ENCODE results near the gene SUDS3. TPM values are rescaled to one million over a fixed set of nuclear protein-coding genes. Genes with fewer than 3 reads are reported as not detected.
"Not testable (repeated sequence)": the region's sequence is repeated elsewhere in the genome, so short reads cannot be mapped to it uniquely, and the experiment has no call there.

Gene SUDS3
- polyA plus RNA-seq, 3 donors = 7.3 to 18.3 (median 7.8) TPM

DNA sequence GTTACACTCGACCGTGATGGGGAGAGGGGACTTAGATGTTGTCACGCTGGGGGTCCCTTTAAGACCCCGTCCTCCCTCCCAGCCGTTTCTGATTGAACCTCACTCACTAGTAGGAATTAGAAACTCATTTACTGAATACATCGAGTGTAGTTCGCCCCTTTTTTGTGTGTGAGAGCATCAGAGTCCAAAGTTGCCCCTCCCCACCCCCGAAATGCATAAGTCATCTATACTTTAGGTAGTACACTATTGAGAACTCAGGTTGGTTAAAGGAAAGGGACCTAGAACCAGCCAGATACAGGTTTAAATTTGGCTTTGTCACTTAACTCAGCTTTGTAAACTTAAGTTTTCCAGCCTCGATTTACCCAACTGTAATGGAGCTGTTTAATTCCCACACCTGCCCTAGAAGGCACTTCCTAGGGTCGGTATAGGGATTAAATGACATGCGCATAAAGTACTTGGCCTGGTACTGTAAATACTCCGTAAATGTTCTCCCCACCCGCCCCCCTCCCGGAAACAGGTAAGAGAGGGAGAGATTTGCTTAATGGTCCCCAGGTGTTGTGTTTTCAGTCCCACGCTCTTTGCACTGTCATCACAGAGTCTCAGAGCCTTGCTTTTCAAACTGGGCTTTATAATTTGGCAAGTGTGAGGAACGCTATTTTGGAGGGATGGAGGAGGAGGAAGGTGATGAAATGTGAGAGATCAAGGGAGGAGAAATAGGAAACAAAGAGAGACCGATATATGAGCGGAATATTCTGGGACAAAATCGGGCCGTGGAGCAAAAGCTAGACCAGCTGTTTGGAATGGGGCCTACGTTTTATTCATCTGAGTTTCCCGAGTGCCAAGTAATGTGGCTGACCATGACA lies 897 bp downstream of the SUDS3 start:
- 1 to 3% (median 2%) methylated on average over 22 of the region's 22 CpGs for WGBS, 3 donors
- no peak overlapping the region for H3K27ac ChIP-seq (ENCODE audit: low read depth, low read length)

DNA sequence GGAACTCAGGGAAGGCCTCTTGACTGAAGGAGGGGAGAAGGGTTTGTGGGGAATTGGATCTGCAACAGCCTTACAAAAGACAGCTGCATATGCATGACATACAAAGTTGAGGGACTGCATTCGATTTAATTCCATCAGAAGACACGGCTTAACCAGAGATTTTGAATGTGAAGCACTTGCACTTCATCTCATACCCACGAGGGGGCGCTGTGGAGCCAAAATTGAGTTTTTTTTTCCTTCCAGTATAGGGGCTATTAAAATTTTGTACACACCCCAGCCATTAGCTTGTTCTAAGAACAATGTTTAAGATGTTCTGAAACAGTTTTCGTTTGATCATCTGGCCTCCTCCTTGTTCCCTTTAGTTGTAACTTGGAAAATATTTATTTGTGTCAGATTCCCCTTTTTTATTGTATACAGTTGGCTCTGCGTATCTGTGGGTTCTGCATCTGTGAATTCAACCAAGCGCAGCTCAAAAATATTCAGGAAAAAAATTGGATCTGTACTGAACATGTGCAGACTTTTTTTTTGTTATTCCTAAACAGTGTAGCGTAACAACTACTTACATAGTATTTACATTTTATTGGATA lies 1.6 kb downstream of the SUDS3 start:
- WGBS, 3 donors = 34 to 36% (median 35%) methylated on average over 8 of the region's 8 CpGs
- no peak overlapping the region for H3K27ac ChIP-seq (ENCODE audit: low read depth, low read length)

DNA sequence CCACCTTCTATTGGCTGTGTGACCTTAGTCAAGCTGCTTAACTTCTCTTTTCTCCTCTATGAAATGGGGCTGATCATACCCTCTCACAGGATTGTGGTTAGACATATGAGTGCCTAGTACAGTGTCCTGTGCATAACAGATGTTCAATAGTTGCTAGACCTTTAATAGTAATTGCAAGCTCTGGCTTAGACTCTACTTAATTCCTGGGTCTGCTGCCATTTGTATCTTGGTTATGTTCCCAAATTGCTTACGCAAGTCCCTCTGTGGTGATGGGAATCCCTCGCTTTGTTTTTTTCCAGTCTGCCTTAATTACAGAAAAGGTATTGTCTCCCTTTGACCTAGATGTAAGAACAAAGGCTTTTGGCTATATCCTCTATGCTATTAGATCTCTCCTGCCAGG lies 15.1 kb downstream of the SUDS3 start:
- 62 to 80% (median 79%) methylated on average over 2 of the region's 2 CpGs for WGBS, 3 donors
- H3K27ac ChIP-seq (ENCODE audit: low read depth, low read length) = no peak overlapping the region

DNA sequence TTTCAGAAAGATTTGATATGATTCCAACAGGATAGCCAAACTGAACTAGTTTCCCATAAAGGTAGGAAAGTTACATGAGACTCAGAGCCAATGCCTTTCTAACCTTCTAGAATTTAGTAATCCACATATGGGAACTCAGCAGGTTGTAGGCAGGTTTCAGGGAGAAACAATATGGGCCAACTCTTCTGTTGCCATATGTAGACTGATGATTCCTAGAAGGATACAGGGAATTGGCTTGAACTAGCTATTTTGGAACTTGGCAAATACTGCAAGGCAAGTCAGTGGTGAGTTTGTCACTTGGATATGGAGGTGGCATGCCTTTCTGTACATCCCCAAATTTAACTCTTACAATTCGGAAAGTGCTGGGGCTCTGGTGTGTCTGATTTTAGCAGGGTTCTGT lies 15.5 kb downstream of the SUDS3 start:
- 91 to 95% (median 95%) methylated on average over 1 of the region's 1 CpG for WGBS, 3 donors
- no peak overlapping the region for H3K27ac ChIP-seq (ENCODE audit: low read depth, low read length)

DNA sequence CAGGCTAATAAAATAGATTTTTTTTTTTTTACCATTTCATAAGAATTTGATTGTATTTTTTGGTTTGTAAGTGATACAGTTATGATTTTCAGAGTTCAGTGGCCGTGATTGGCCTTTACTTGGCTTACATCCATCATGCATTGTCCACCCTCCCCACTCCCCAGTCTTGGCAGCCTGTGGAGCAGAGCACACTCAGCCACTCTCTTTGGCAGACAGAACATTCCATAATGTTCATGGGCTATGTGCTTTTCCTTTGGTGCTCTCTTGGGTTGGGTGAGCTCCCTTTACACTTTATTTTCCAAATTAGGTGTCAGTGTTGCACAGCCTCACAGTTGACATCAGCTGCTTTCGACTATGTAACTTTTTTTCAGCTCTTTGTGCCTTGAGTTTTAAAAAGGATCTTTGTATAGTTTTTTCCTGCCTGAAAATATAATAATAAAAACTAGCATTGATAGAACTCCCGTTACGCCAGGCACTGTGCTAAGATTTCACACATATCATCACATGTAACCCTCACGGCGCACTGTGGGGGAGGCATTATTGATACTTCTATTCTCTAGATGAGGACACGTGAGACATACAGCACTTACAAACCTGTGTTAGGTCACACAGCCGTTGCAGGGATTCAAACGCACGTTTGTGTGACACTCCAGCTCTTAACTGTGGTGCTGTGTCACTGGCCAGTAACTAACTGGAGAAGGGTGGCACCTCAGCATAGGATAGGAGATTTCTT lies 21.5 kb downstream of the SUDS3 start:
- H3K27ac ChIP-seq (ENCODE audit: low read depth, low read length) = no peak overlapping the region
- 86 to 87% (median 86%) methylated on average over 10 of the region's 10 CpGs for WGBS, 3 donors

DNA sequence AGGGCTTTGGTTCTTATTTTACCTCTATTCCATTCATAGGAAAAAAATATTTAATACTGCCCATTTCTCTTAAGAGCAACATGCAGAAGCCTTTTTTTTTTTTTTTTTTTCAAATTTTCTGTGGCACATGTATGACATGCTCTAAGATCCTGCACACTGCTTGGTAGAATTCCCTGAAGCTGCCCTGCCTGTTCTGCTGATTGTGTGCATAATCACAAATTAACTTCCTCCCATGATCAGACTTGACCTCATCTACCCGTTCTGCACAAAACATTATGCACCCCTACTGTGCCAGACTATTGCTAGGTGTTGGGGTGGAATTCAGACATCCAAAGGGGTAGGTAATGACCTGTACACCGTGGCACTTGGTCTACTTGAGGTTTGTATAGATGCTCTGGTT lies 22.2 kb downstream of the SUDS3 start:
- WGBS, 3 donors = 76 to 84% (median 82%) methylated on average over 2 of the region's 2 CpGs
- H3K27ac ChIP-seq (ENCODE audit: low read depth, low read length) = no peak overlapping the region

DNA sequence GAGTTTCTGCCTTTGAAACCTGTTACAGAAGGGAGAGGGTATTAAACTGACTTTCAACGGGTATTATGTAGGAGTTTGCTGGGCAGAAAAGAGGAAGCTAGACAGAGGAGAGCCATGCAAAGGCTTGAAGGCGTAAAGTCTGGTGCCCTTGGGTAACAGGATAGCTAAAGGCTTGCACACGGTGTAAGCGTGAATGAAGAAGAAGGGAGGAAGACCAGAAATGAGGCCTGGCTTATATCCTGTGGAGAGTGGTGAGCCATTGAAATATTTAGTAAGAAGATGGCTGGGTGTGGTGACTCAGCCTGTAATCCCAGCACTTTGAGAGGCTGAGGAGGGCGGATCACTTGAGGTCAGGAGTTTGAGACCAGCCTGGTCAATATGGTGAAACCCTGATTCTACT lies 22.6 kb downstream of the SUDS3 start:
- no peak overlapping the region for H3K27ac ChIP-seq (ENCODE audit: low read depth, low read length)
- WGBS, 3 donors = 70 to 94% (median 76%) methylated on average over 5 of the region's 5 CpGs

DNA sequence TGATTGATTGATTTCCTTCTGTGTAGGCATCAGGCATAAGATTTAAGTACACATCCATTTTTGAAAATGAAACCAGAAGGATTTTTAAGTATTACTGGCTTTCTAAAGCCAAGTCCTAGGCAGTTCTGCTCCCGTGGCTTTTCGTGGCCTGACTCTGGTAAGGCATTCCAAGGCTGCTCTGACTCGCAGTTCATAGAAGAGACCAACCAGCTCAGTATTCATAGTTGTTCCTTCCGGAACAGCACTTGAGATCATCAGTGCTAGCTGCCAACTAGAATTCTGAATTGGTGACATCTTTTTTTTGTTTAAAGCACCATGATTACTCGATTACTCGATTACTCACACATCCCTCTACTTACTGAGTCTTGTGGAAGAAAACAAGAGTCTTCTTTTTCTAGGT lies 25.9 kb downstream of the SUDS3 start:
- H3K27ac ChIP-seq (ENCODE audit: low read depth, low read length) = no peak overlapping the region
- WGBS, 3 donors = 66 to 89% (median 72%) methylated on average over 6 of the region's 6 CpGs

DNA sequence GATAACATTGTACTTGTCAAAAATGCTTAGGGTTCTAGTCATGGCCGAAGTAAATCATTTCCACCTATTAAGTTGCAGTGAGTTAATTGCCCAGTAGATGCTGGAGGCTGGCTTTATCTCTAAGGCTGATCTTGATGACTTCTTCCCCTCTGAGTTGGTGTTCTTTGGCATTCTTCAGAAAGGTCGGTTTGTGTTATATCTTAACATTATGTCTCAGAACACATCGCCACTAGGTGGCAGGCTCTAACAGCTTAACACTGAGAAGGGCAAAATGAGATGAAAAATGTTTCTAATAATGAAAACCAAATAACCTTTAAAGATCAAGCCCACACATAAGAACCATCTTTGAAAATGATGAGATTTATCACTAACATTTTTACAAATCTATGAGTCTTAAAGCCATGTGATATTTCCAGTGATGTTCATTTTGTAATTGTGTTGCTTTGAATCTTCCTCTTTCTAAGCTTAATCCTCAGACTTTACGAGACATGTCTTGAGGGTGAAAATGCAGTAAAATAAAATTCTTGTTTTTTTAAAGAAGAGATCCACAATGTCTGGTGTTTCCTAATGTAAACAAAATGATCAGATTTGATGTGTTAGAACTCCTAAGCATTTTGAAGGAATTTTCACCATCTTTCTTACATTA lies 28.6 kb downstream of the SUDS3 start:
- 40 to 43% (median 42%) methylated on average over 4 of the region's 4 CpGs for WGBS, 3 donors
- no peak overlapping the region for H3K27ac ChIP-seq (ENCODE audit: low read depth, low read length)

DNA sequence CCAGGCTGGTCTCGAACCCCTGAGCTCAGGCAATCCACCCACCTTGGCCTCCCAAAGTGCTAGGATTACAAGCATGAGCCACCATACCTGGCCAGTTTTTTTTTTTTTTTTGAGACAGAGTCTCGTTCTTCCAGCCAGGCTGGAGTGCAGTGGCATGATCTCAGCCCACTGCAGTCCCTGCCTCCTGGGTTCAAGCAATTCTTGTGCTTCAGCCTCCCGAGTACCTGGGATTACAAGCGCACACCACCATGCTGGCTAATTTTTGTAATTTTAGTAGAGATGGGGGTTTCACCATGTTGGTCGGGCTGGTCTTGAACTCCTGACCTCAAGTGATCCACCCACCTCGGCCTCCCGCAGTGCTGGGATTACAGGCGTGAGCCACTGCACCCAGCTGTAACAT lies 31.9 kb downstream of the SUDS3 start:
- H3K27ac ChIP-seq (ENCODE audit: low read depth, low read length) = not testable (repeated sequence)
- WGBS, 3 donors = 91 to 96% (median 96%) methylated on average over 8 of the region's 8 CpGs

DNA sequence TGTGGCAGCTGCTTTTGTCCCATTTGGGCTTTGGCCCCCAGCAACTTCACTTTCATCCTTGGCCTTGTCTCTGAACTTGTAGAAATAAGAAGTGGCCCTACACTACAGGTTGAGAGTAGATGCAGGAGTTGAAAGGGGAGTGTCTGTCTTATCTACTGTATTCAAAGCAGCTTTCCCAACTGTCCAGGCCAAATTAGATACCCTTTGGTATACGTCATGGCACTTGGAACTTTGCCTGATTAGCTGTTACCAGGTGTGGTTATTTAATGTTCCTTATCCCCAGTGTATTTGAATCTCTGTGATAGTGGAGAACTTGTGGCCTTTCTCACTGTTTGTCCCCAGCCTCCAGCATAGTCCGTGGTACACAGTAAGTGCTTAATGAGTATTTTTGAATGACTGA lies 33.5 kb downstream of the SUDS3 start:
- 39 to 84% (median 79%) methylated on average over 2 of the region's 2 CpGs for WGBS, 3 donors
- H3K27ac ChIP-seq (ENCODE audit: low read depth, low read length) = no peak overlapping the region

DNA sequence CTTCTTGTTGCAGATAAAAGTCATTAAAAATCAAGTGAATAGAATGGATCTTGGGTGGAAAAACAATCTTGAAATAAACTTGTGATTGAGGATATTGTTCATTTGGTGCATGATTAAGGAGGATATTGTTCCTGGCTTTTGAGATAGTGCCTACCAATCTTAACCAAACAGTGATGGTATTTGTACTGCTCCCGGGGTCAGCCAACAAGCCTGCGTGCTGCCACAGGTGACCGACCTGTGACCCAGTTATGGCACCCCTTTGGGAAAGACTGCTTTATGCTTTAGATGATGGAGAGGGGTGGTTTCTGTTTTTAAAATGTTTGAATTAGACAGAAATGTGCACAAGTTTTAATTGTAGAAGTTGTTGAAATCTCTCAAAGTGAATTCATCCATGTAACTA lies 41.6 kb downstream of the SUDS3 start:
- WGBS, 3 donors = 60 to 97% (median 93%) methylated on average over 3 of the region's 3 CpGs
- no peak overlapping the region for H3K27ac ChIP-seq (ENCODE audit: low read depth, low read length)

DNA sequence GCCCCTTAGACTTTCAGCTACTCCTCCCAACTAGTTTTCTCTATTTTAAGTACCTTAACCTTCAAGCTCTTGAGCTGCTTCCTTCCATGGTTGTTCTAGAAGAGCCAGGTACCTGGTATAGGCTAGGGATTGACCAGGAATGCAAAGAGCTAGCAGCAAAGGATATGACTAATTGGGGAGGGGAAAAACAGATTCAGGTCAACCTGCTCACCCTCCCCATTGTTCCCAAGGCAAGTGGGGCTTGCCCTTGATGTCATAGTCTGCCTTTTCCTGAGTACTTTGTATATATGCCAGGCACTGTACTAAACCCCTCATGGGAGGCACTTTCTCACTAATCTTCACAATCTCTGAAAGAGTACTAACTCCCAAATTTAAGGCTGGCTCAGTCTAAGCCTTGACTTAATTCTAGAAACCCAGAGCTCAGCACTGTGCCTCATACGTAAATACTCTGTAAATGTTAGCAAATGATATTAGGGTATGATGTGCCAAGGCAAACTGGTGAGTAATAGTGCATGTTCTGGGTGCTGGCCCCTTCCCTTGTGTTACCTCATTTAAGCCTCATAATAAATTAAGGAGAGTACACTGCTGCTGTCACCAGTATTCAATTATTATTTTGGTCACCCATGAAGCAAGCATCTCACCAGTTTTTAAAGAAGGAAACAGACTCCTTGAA lies 42.2 kb downstream of the SUDS3 start:
- no peak overlapping the region for H3K27ac ChIP-seq (ENCODE audit: low read depth, low read length)

DNA sequence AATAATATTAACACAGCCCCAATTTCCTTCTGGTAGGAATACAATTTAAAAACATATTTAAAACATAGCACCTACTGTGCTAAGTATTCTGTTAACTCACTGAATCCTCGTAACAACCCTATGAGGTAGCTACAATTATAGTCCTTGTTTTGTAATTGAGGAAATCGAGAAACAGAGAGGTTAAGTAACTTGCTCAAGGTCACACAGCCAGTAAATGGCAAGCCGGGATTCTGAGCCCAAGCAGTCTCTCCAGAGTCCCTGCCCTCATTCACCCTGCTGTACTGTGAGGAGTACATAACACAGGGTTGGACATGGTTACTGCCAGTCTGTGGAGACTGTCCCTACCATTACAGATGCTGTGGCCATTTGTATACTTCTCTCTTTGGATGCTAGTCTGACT lies 44.3 kb downstream of the SUDS3 start:
- no peak overlapping the region for H3K27ac ChIP-seq (ENCODE audit: low read depth, low read length)
- WGBS, 3 donors = 75 to 98% (median 97%) methylated on average over 3 of the region's 3 CpGs

More for the DNA sequence above, 42.2 kb downstream of the SUDS3 start:
- WGBS, 3 donors = 53 to 91% (median 87%) methylated on average over 1 of the region's 1 CpG

DNA sequence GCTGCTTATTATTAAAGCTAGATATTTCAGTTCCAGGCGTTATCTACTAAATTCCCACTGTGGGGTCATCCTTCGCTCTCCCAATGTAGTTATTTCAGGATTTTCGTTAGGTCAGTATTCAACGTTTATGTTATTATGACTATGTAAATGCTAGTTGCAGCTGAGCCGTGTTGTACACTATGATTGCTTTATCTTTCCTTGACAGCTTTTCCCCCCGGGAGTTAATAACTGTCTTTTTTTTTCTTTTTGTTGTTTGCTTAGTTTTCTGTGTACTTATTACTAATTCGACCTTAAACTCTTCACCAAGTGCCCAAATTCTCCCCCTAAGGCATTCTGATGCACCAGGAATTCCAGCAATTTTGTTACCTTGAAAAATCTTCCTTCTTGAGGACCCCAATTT lies 48.5 kb downstream of the SUDS3 start:
- WGBS, 3 donors = 59 to 74% (median 69%) methylated on average over 7 of the region's 7 CpGs
- no peak overlapping the region for H3K27ac ChIP-seq (ENCODE audit: low read depth, low read length)

DNA sequence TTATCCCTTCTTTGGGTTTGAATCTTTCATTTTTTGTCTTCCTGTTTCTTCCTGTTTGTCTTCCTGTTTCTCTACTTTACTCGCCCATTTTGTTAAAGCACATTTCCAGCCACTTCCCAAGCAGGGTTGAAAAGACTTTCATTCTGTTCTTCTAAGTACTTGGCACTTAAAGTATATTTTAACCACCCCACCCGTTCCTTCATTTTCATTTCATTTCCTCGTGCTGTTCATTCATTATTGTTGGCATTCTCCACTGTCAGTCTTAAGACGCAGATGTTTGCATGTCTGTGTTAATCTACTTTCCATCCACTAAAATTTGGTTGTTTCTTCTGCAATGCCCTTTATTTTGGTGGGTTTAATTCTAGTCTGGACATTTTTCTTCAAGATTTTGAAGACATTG lies 49.0 kb downstream of the SUDS3 start:
- WGBS, 3 donors = 46 to 85% (median 70%) methylated on average over 4 of the region's 4 CpGs
- H3K27ac ChIP-seq (ENCODE audit: low read depth, low read length) = no peak overlapping the region

DNA sequence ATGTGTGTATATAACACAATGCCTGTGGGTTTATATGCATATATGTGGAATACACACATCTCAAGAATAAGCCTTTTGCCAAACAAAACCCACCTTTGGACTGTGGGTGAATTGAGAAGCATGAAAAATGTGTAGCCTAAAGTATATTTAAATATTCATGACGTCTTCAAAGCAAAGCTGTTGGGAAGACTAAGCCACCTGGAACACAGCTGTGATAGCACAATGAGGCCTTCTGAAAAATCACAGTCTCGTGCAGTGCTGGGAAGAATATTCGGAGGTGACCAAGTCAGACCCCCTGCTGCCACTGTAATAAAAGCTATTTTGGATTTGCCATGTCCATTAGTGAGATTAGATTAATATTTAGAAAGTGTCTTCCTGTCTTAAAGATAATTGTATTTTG lies 51.5 kb downstream of the SUDS3 start:
- no peak overlapping the region for H3K27ac ChIP-seq (ENCODE audit: low read depth, low read length)
- 83 to 87% (median 84%) methylated on average over 3 of the region's 3 CpGs for WGBS, 3 donors

DNA sequence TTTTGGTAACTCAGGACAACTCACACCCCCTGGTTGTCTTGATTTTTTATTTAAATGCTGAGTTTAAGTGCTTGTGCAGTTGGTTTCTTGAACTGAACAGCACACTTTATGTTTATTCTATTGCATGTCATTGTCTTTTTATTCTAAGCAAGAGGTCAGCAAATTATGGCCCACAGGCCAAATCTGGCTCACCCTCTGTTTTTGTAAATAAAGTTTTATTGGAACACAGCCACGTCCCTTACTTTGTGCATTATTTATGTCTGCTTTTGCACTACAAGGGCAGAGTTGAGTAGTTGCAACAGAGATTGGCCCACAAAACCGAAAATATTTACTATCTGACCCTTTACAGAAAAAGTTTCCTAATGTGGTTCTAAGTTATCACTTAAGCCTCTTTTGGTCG lies 52.3 kb downstream of the SUDS3 start:
- no peak overlapping the region for H3K27ac ChIP-seq (ENCODE audit: low read depth, low read length)
- WGBS, 3 donors = 72 to 85% (median 84%) methylated on average over 3 of the region's 3 CpGs

All from adipose tissue (tissue), 3 donors.